Liver (tissue), 9 donors: ENCODE data around the gene ALKBH2. TPM values are rescaled to one million over a fixed set of nuclear protein-coding genes. Genes with fewer than 3 reads are reported as not detected.

ENCODE experiments used
- DNase-seq: peaks from one replicate; pipeline ENCODE4 v3.0.0-alpha.2; 2017; ENCODE audit warnings: low spot score
- H3K27ac ChIP-seq, 2 donors: one replicate each; pipeline ENCODE4 v1.7.0; 2013; ENCODE audit warnings: inconsistent platforms in 2 of 2, low read length in 2 of 2, control low read depth in 1 of 2, low read depth in 1 of 2, mild to moderate bottlenecking in 1 of 2
- H3K27me3 ChIP-seq, 4 donors: one replicate each; pipeline versions ENCODE4 v1.6.1 to v1.7.0; 2013; ENCODE audit warnings: low read length in 3 of 4, inconsistent platforms in 1 of 4, mild to moderate bottlenecking in 1 of 4, moderate library complexity in 1 of 4; ENCODE audit not compliant: control insufficient read depth in 4 of 4, insufficient read depth in 4 of 4
- H3K36me3 ChIP-seq, 4 donors: one replicate each; pipeline versions ENCODE4 v1.6.1 to v1.7.0; 2013; ENCODE audit warnings: low read length in 3 of 4, mild to moderate bottlenecking in 3 of 4, low read depth in 1 of 4, moderate library complexity in 1 of 4; ENCODE audit not compliant: control insufficient read depth in 4 of 4, insufficient read depth in 3 of 4
- H3K4me1 ChIP-seq, 4 donors: one replicate each; pipeline versions ENCODE4 v1.6.1 to v1.7.0; 2013; ENCODE audit warnings: low read length in 3 of 4, mild to moderate bottlenecking in 3 of 4, moderate library complexity in 1 of 4; ENCODE audit not compliant: control insufficient read depth in 4 of 4, insufficient read depth in 4 of 4
- H3K4me3 ChIP-seq, 3 donors: one replicate each; pipeline versions ENCODE4 v1.6.1 to v1.7.0; 2013; ENCODE audit warnings: low read length in 3 of 3, control low read depth in 1 of 3, low read depth in 1 of 3, mild to moderate bottlenecking in 1 of 3
- H3K9ac ChIP-seq, 2 donors: one replicate each; pipeline ENCODE4 v1.7.0; 2013; ENCODE audit warnings: low read length in 2 of 2, mild to moderate bottlenecking in 2 of 2, moderate library complexity in 2 of 2, control low read depth in 1 of 2, low read depth in 1 of 2
- H3K9me3 ChIP-seq, 4 donors: one replicate each; pipeline versions ENCODE4 v1.6.1 to v1.7.0; 2013; ENCODE audit warnings: low read length in 3 of 4; ENCODE audit not compliant: control insufficient read depth in 4 of 4
- ATF3 ChIP-seq: IDR thresholded peaks from 2 replicates; pipeline ENCODE4 v1.6.1; 2016; ENCODE audit warnings: antibody characterized with exemption
- CTCF ChIP-seq: fragments of 150-350 bp; IDR thresholded peaks from 2 replicates; pipeline ENCODE4 v1.5.1; 2017; ENCODE audit warnings: improper control_type of control experiment, low read depth, low read length; ENCODE audit not compliant: missing input control
- EGR1 ChIP-seq, 2 donors: IDR thresholded peaks; 2 replicates each; pipeline ENCODE4 v1.6.1; 2016 to 2018; ENCODE audit warnings: antibody characterized with exemption in 2 of 2, low read depth in 2 of 2
- FOXA1 ChIP-seq: IDR thresholded peaks from 2 replicates; pipeline ENCODE4 v1.6.1; 2016; ENCODE audit warnings: antibody characterized with exemption
- FOXA2 ChIP-seq: IDR thresholded peaks from 2 replicates; pipeline ENCODE4 v1.6.1; 2016; ENCODE audit warnings: antibody characterized with exemption
- GABPA ChIP-seq, 2 donors: IDR thresholded peaks in 1 of 2; conservative IDR thresholded peaks in 1 of 2; 2 replicates each; pipeline ENCODE4 v1.6.1; 2016; ENCODE audit warnings: antibody characterized with exemption in 2 of 2, mild to moderate bottlenecking in 1 of 2, moderate library complexity in 1 of 2
- HNF4A ChIP-seq, 2 donors: conservative IDR thresholded peaks; 2 replicates each; pipeline ENCODE4 v1.6.1; 2016; ENCODE audit warnings: antibody characterized with exemption in 2 of 2, mild to moderate bottlenecking in 2 of 2
- HNF4G ChIP-seq: IDR thresholded peaks from 2 replicates; pipeline ENCODE4 v1.6.1; 2016; ENCODE audit warnings: antibody characterized with exemption
- JUND ChIP-seq, 2 donors: IDR thresholded peaks; 2 replicates each; pipeline ENCODE4 v1.6.1; 2016; ENCODE audit warnings: antibody characterized with exemption in 2 of 2
- MAX ChIP-seq: IDR thresholded peaks from 2 replicates; pipeline ENCODE4 v1.6.1; 2016; ENCODE audit warnings: antibody characterized with exemption
- NR2F2 ChIP-seq: IDR thresholded peaks from 2 replicates; pipeline ENCODE4 v1.6.1; 2016; ENCODE audit warnings: antibody characterized with exemption
- RAD21 ChIP-seq, 2 donors: IDR thresholded peaks; 2 replicates each; pipeline ENCODE4 v1.6.1; 2016; ENCODE audit warnings: antibody characterized with exemption in 2 of 2, mild to moderate bottlenecking in 2 of 2
- REST ChIP-seq: IDR thresholded peaks from 2 replicates; pipeline ENCODE4 v1.6.1; 2016; ENCODE audit warnings: antibody characterized with exemption, mild to moderate bottlenecking
- RXRA ChIP-seq, 2 donors: IDR thresholded peaks; 2 replicates each; pipeline ENCODE4 v1.6.1; 2017 to 2018; ENCODE audit warnings: antibody characterized with exemption in 2 of 2, mild to moderate bottlenecking in 1 of 2
- SP1 ChIP-seq: IDR thresholded peaks from 2 replicates; pipeline ENCODE4 v1.6.1; 2018; ENCODE audit warnings: antibody characterized with exemption, mild to moderate bottlenecking
- TAF1 ChIP-seq: conservative IDR thresholded peaks from 2 replicates; pipeline ENCODE4 v1.6.1; 2016; ENCODE audit warnings: antibody characterized with exemption, mild to moderate bottlenecking
- YY1 ChIP-seq: IDR thresholded peaks from 2 replicates; pipeline ENCODE4 v1.6.1; 2016; ENCODE audit warnings: antibody characterized with exemption, mild to moderate bottlenecking
- ZBTB33 ChIP-seq: IDR thresholded peaks from 2 replicates; pipeline ENCODE4 v1.6.1; 2016; ENCODE audit warnings: antibody characterized with exemption
- WGBS: extraction: QIAGEN DNeasy Blood & Tissue Kit; methylation state at CpG from one replicate; pipeline ENCODE4 v1.1.7; 2013; 5-methylcytosine and 5-hydroxymethylcytosine counted together
- polyA plus RNA-seq, 2 donors: library from polyadenylated mRNA; stranded (reverse) in 1 of 2; unstranded in 1 of 2; fragments of 200-250 nt in 1 of 2; fragments of >200 nt in 1 of 2; fragmentation: Nextera tagmentation in 1 of 2; extraction: Ambion mirVana in 1 of 2; gene quantifications; one replicate each; pipeline versions ENCODE4 v1.2.1 to v1.2.3, GENCODE V29; 2013 to 2015
- total RNA-seq, 2 donors: library from RNA; depleted of rRNA; stranded (reverse); fragments of >200 nt; gene quantifications; one replicate each; pipeline ENCODE4 v1.2.3, GENCODE V29; 2014
- donor health status: healthy.
- donor health status: healthy.
- donor health status: healthy.
- donor health status: healthy.
- donor health status: healthy.

The ALKBH2 gene
- total and polyA plus RNA-seq, 4 donors = 6.8 to 24.7 (median 19.9) TPM

- no peaks in the 10 kb centered on the region for H3K27me3 ChIP-seq
- peak overlapping the region in 2 of 3 donors; percentile 8 to 12 for H3K4me3 ChIP-seq
- peak overlapping the region in 1 of 2 donors; percentile 63 for H3K9ac ChIP-seq
- no peaks in the 10 kb centered on the region for H3K36me3 ChIP-seq
- H3K4me1 ChIP-seq = peaks cover 14 to 80% (median 51%) of the 10 kb centered on the region in 4 donors
- 25% methylated on average over 6 of the region's 6 CpGs for WGBS
- DNase-seq = no peak
- TF ChIP-seq REST (peak; percentile 53), MAX (peak; percentile 81), HNF4A (conservative IDR thresholded peaks at IDR 0.05) (peak; percentile 82 to 89), TAF1 (no peak), SP1 (peak; percentile 75), ZBTB33 (peak; percentile 66), RAD21 (IDR thresholded peaks at IDR 0.05) (peak; percentile 87 to 93), EGR1 (IDR thresholded peaks at IDR 0.05; ENCODE audit: low read depth in 2 of 2) (peak in 1 of 2 donors; percentile 56), YY1 (peak; percentile 85), NR2F2 (peak; percentile 94), RXRA (IDR thresholded peaks at IDR 0.05) (peak; percentile 91 to 92), FOXA2 (no peak), HNF4G (peak; percentile 72), JUND (IDR thresholded peaks at IDR 0.05) (peak in 1 of 2 donors; percentile 54), CTCF (peak; percentile 71), ATF3 (peak; percentile 13), GABPA (IDR thresholded peaks at IDR 0.05 in 1 of 2, conservative IDR thresholded peaks at IDR 0.05 in 1 of 2) (peak in 1 of 2 donors; percentile 34), FOXA1 (peak; percentile 40)
- H3K27ac ChIP-seq = peak overlapping the region; percentile 43 to 48
- H3K9me3 ChIP-seq = no peaks in the 10 kb centered on the region
Observed at GRCh38 chr12:109134186-109134917, 41.1 kb upstream of the ALKBH2 start.
